T-cell (primary cell): ENCODE measurements around the gene SIGLEC15. TPM values are rescaled to one million over a fixed set of nuclear protein-coding genes. Genes with fewer than 3 reads are reported as not detected.
"Not testable (repeated sequence)": the region's sequence is repeated elsewhere in the genome, so short reads cannot be mapped to it uniquely, and the experiment has no call there.

Source experiments
- ATAC-seq, 4 experiments: fragments of 200-7000 bp in 3 of 4; fragments of 150-1000 bp in 1 of 4; cut with Tn5 transposase; replicated peaks in 1 of 4; 1 replicate in 3 of 4; 2 replicates in 1 of 4; pipeline ENCODE4 v1.10.0; 2021; ENCODE audit warnings: moderate library complexity in 3 of 4, mild to moderate bottlenecking in 2 of 4, moderate number of reproducible peaks in 1 of 4
- CTCF ChIA-PET, 2 donors: fragments of 300-600 bp; sonication (Branson Sonifier 250); formaldehyde crosslinking; loops; one replicate each; lab custom pipeline; 2022; ENCODE audit warnings: antibody characterized with exemption in 2 of 2; lab: Charles Lee
- POLR2A ChIA-PET, 2 donors: fragments of 300-600 bp; sonication (Branson Sonifier 250); formaldehyde crosslinking; loops; one replicate each; lab custom pipeline; 2022; ENCODE audit warnings: antibody characterized with exemption in 2 of 2; lab: Charles Lee
- DNase-seq, 35 experiments: peaks; one replicate each; pipeline versions ENCODE4 v3.0.0 to v3.0.0-alpha.2; 2013 to 2023
- H3K27ac ChIP-seq: one replicate; pipeline ENCODE4 v1.5.1; 2013; ENCODE audit warnings: low read length
- H3K27me3 ChIP-seq, 2 experiments: replicated peaks in 1 of 2; 1 replicate in 1 of 2; 2 replicates in 1 of 2; pipeline versions ENCODE4 v1.6.1 to v1.7.0; 2013; ENCODE audit warnings: low read length in 1 of 2, mixed read lengths in 1 of 2; ENCODE audit not compliant: control insufficient read depth in 2 of 2, insufficient read depth in 2 of 2; ENCODE audit errors: extremely low read depth in 1 of 2
- H3K36me3 ChIP-seq, 2 donors: 1 replicate in 1 of 2; 2 replicates in 1 of 2; pipeline versions ENCODE4 v1.6.1 to v1.7.0; 2013; ENCODE audit warnings: low read length in 1 of 2; ENCODE audit not compliant: control insufficient read depth in 2 of 2, insufficient read depth in 1 of 2; ENCODE audit errors: extremely low read depth in 1 of 2
- H3K4me1 ChIP-seq, 2 experiments: 1 replicate in 1 of 2; 2 replicates in 1 of 2; pipeline versions ENCODE4 v1.6.1 to v1.7.0; 2013; ENCODE audit warnings: low read length in 2 of 2, mixed read lengths in 1 of 2; ENCODE audit not compliant: insufficient read depth in 2 of 2, control insufficient read depth in 1 of 2; ENCODE audit errors: extremely low read depth in 1 of 2
- H3K4me3 ChIP-seq, 2 donors: 1 replicate in 1 of 2; 2 replicates in 1 of 2; pipeline versions ENCODE4 v1.5.1 to v1.7.0; 2013; ENCODE audit warnings: mild to moderate bottlenecking in 2 of 2, low read length in 1 of 2, moderate library complexity in 1 of 2; ENCODE audit not compliant: control insufficient read depth in 1 of 2; ENCODE audit errors: extremely low read depth in 1 of 2
- H3K9me3 ChIP-seq: 2 replicates; pipeline ENCODE4 v1.7.0; 2013
- H3K27ac Mint-ChIP-seq, 2 donors: one replicate each; pipeline ENCODE4 v1.8.0; 2020 to 2021; ENCODE audit warnings: mild to moderate bottlenecking in 2 of 2, mixed read lengths in 2 of 2
- H3K27me3 Mint-ChIP-seq, 2 donors: one replicate each; pipeline ENCODE4 v1.8.0; 2021 to 2022; ENCODE audit warnings: mixed read lengths in 2 of 2
- H3K36me3 Mint-ChIP-seq: one replicate; pipeline ENCODE4 v1.8.0; 2021; ENCODE audit warnings: mixed read lengths
- H3K4me1 Mint-ChIP-seq, 3 donors: one replicate each; pipeline ENCODE4 v1.8.0; 2020 to 2022; ENCODE audit warnings: mixed read lengths in 3 of 3, mild to moderate bottlenecking in 1 of 3
- H3K4me3 Mint-ChIP-seq, 3 donors: one replicate each; pipeline ENCODE4 v1.8.0; 2020 to 2022; ENCODE audit warnings: mild to moderate bottlenecking in 3 of 3, mixed read lengths in 3 of 3, moderate library complexity in 3 of 3
- H3K9me3 Mint-ChIP-seq, 3 donors: one replicate each; pipeline ENCODE4 v1.8.0; 2020 to 2022; ENCODE audit warnings: mixed read lengths in 3 of 3
- WGBS: methylation state at CpG from one replicate; pipeline ENCODE4 v1.1.5; 2013; ENCODE audit warnings: missing lambda C conversion rate; ENCODE audit not compliant: insufficient coverage; 5-methylcytosine and 5-hydroxymethylcytosine counted together
- total RNA-seq, 35 experiments: library from RNA in 6 of 35; stranded (reverse) in 6 of 35; fragments of 120-200 nt in 1 of 35; gene quantifications; one replicate each; pipeline versions ENCODE4 v1.2.1 to v1.2.4 and lab custom pipeline; 2013 to 2026

SIGLEC15 gene
- total RNA-seq, 5 donors from 2014 or later (not counting 1 experiment from before 2014, with no cell fraction given) = 0.33 TPM; not detected in 4

GRCh38 chr18:45826084-45826483, 609 bp downstream of the SIGLEC15 start:
- no peaks in the 10 kb centered on the region for H3K36me3 Mint-ChIP-seq
- CTCF ChIA-PET = no interaction called here
- Histone ChIP-seq H3K4me3 (no peak overlapping the region), H3K36me3 (no peaks in the 10 kb centered on the region), H3K9me3 (no peaks in the 10 kb centered on the region), H3K27me3 (no peaks in the 10 kb centered on the region), H3K4me1 (peaks cover 4 to 22% of the 10 kb centered on the region in 2 experiments), H3K27ac (no peak overlapping the region)
- no peak for DNase-seq
- no peak overlapping the region for H3K4me3 Mint-ChIP-seq
- H3K27me3 Mint-ChIP-seq = peaks cover 10 to 11% of the 10 kb centered on the region in 2 donors
- 87% methylated on average over 4 of the region's 4 CpGs for WGBS
- ATAC-seq = no peak
- H3K27ac Mint-ChIP-seq = peak overlapping the region in 1 of 2 donors; percentile 58
- H3K4me1 Mint-ChIP-seq = peaks cover 28 to 31% (median 29%) of the 10 kb centered on the region in 3 donors
- POLR2A ChIA-PET = no interaction called here
- peaks cover 0 to 4% (median 4%) of the 10 kb centered on the region in 3 donors for H3K9me3 Mint-ChIP-seq

- CTCF ChIA-PET, ATAC-seq, H3K27ac ChIP-seq, H3K9me3 ChIP-seq, H3K9me3 Mint-ChIP-seq, H3K36me3 ChIP-seq, H3K27ac Mint-ChIP-seq, POLR2A ChIA-PET, H3K4me3 Mint-ChIP-seq, H3K36me3 Mint-ChIP-seq, H3K4me3 ChIP-seq, DNase-seq, H3K27me3 ChIP-seq: not testable (repeated sequence)
- Mint-ChIP-seq H3K4me1 (peaks cover 28 to 31% (median 29%) of the 10 kb centered on the region in 3 donors), H3K27me3 (peaks cover 6 to 10% of the 10 kb centered on the region in 2 donors)
- H3K4me1 ChIP-seq = peaks cover 4 to 22% of the 10 kb centered on the region in 2 experiments
- WGBS = 100% methylated on average over 2 of the region's 4 CpGs
Measured at GRCh38 chr18:45826716-45827115, 1.2 kb downstream of the SIGLEC15 start.

GRCh38 chr18:45828917-45829811, 3.7 kb downstream of the SIGLEC15 start:
- POLR2A ChIA-PET = no interaction called here
- peaks cover 28 to 31% (median 29%) of the 10 kb centered on the region in 3 donors for H3K4me1 Mint-ChIP-seq
- Histone ChIP-seq H3K27ac (no peak overlapping the region), H3K4me1 (peaks cover 4 to 22% of the 10 kb centered on the region in 2 experiments), H3K27me3 (peaks cover 0 to 11% of the 10 kb centered on the region in 2 experiments), H3K36me3 (no peaks in the 10 kb centered on the region), H3K4me3 (no peak overlapping the region), H3K9me3 (no peaks in the 10 kb centered on the region)
- H3K36me3 Mint-ChIP-seq = no peaks in the 10 kb centered on the region
- no peak overlapping the region for H3K27ac Mint-ChIP-seq
- H3K27me3 Mint-ChIP-seq = peaks cover 8 to 11% of the 10 kb centered on the region in 2 donors
- ATAC-seq (no peak), DNase-seq (no peak)
- WGBS = 60% methylated on average over 6 of the region's 9 CpGs
- CTCF ChIA-PET = no interaction called here
- H3K4me3 Mint-ChIP-seq = no peak overlapping the region
- no peaks in the 10 kb centered on the region for H3K9me3 Mint-ChIP-seq

GRCh38 chr18:45829855-45830254, 4.4 kb downstream of the SIGLEC15 start:
- DNase-seq = no peak
- ChIA-PET POLR2A (interaction anchor here (0.6 to 0.7 kb wide), 3 partner anchors 13 to 284 kb away, joined by 3 to 5 read pairs (median 4); no protein-coding TSS in a partner anchor), CTCF (interaction anchor here (0.7 kb wide), 2 partner anchors 10 to 419 kb away, joined by 4 to 5 read pairs; no protein-coding TSS in a partner anchor)
- ATAC-seq = no peak
- WGBS = 83% methylated on average over 9 of the region's 9 CpGs
- H3K9me3 Mint-ChIP-seq = no peaks in the 10 kb centered on the region
- H3K4me1 ChIP-seq = peaks cover 4 to 22% of the 10 kb centered on the region in 2 experiments
- no peak overlapping the region for H3K4me3 Mint-ChIP-seq
- peaks cover 12 to 13% of the 10 kb centered on the region in 2 donors for H3K27me3 Mint-ChIP-seq
- no peak overlapping the region for H3K27ac Mint-ChIP-seq
- peaks cover 0 to 13% of the 10 kb centered on the region in 2 experiments for H3K27me3 ChIP-seq
- H3K27ac ChIP-seq = no peak overlapping the region
- H3K36me3 Mint-ChIP-seq = no peaks in the 10 kb centered on the region
- no peaks in the 10 kb centered on the region for H3K36me3 ChIP-seq
- H3K9me3 ChIP-seq = no peaks in the 10 kb centered on the region
- peaks cover 21 to 27% (median 23%) of the 10 kb centered on the region in 3 donors for H3K4me1 Mint-ChIP-seq
- no peak overlapping the region for H3K4me3 ChIP-seq

GRCh38 chr18:45830917-45831316, 5.4 kb downstream of the SIGLEC15 start:
- ATAC-seq (no peak), DNase-seq (no peak)
- H3K27ac Mint-ChIP-seq = no peak overlapping the region
- peaks cover 0 to 17% of the 10 kb centered on the region in 2 experiments for H3K27me3 ChIP-seq
- no peaks in the 10 kb centered on the region for H3K36me3 Mint-ChIP-seq
- H3K4me3 ChIP-seq = no peak overlapping the region
- no peak overlapping the region for H3K4me3 Mint-ChIP-seq
- H3K9me3 Mint-ChIP-seq = no peaks in the 10 kb centered on the region
- H3K9me3 ChIP-seq = no peaks in the 10 kb centered on the region
- H3K27ac ChIP-seq = no peak overlapping the region
- peaks cover 13 to 16% (median 16%) of the 10 kb centered on the region in 3 donors for H3K4me1 Mint-ChIP-seq
- peaks cover 4 to 13% of the 10 kb centered on the region in 2 experiments for H3K4me1 ChIP-seq
- 76% methylated on average over 5 of the region's 7 CpGs for WGBS
- peaks cover 18 to 22% of the 10 kb centered on the region in 2 donors for H3K27me3 Mint-ChIP-seq
- H3K36me3 ChIP-seq = no peaks in the 10 kb centered on the region
- CTCF ChIA-PET = no interaction called here
- POLR2A ChIA-PET = no interaction called here

GRCh38 chr18:45833846-45834245, 8.4 kb downstream of the SIGLEC15 start:
- no peak overlapping the region for H3K27ac ChIP-seq
- H3K27me3 ChIP-seq = peaks cover 0 to 41% of the 10 kb centered on the region in 2 experiments
- Mint-ChIP-seq H3K4me3 (no peak overlapping the region), H3K36me3 (no peaks in the 10 kb centered on the region), H3K27ac (no peak overlapping the region), H3K27me3 (peaks cover 36 to 37% of the 10 kb centered on the region in 2 donors), H3K9me3 (no peaks in the 10 kb centered on the region), H3K4me1 (peaks cover 7 to 12% (median 11%) of the 10 kb centered on the region in 3 donors)
- ChIA-PET CTCF (no interaction called here), POLR2A (no interaction called here)
- 74% methylated on average over 5 of the region's 5 CpGs for WGBS
- no peak for DNase-seq
- peaks cover 3 to 13% of the 10 kb centered on the region in 2 experiments for H3K4me1 ChIP-seq
- H3K36me3 ChIP-seq = no peaks in the 10 kb centered on the region
- no peaks in the 10 kb centered on the region for H3K9me3 ChIP-seq
- no peak overlapping the region for H3K4me3 ChIP-seq
- no peak for ATAC-seq
